Epithelial cell of esophagus (primary cell): ENCODE results near the gene NDUFAF8.

Experiments
- DNase-seq: peaks from one replicate; pipeline ENCODE4 v3.0.0; 2010; ENCODE audit warnings: low read depth
- H3K4me3 ChIP-seq: 2 replicates; pipeline ENCODE4 v1.5.1; 2011; ENCODE audit warnings: mild to moderate bottlenecking, low read length, control low read depth
- TF ChIP-seq, protein P1 (sequence below): IDR thresholded peaks from 2 replicates; pipeline ENCODE4 v1.5.1; 2011; ENCODE audit warnings: low read depth, mild to moderate bottlenecking, low read length, control low read depth, inconsistent platforms; ENCODE audit not compliant: insufficient read depth; ENCODE audit errors: missing control alignments

NDUFAF8 gene

DNA sequence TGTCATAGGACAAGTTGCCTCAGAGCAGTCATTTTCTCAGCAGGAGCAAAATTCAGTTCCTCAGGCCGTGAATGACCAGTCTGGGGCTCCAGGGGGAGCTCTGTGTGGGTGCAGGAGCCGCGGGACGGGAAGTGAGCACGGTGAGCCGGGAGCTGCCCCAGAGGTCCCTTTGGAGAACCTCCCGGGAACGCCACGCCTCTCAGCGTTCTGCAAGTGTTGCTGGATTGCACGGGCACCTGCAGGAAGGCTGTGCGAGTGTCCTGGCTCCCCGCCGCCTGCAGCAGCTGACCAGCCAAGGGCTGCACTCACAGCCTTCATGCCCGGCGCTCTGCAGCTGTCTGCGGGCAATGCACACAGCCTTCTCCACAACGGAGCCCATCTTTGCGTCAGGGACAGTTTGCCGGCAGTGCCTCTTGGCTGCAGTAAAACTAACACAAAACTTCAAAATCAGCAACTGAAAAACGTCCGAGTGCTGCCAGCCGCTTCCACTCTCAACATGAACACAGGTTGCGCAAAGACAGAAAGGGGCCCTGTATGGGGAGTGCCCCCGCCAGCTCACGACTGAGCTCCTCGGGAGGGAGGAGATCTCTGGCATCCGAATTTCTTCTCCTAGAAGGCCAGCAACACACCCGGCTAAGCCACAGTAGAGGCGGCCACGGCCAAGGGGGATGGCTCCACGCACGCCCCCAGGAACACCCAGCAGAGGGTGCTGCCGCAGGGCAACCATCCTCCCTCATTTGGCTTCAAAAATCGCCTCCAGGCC, 16.0 kb downstream of the NDUFAF8 start:
- DNase-seq: peak; percentile 81
- no peak overlapping the region for H3K4me3 ChIP-seq
- TF ChIP-seq, protein P1, sequence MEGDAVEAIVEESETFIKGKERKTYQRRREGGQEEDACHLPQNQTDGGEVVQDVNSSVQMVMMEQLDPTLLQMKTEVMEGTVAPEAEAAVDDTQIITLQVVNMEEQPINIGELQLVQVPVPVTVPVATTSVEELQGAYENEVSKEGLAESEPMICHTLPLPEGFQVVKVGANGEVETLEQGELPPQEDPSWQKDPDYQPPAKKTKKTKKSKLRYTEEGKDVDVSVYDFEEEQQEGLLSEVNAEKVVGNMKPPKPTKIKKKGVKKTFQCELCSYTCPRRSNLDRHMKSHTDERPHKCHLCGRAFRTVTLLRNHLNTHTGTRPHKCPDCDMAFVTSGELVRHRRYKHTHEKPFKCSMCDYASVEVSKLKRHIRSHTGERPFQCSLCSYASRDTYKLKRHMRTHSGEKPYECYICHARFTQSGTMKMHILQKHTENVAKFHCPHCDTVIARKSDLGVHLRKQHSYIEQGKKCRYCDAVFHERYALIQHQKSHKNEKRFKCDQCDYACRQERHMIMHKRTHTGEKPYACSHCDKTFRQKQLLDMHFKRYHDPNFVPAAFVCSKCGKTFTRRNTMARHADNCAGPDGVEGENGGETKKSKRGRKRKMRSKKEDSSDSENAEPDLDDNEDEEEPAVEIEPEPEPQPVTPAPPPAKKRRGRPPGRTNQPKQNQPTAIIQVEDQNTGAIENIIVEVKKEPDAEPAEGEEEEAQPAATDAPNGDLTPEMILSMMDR: peak; percentile 60

DNA sequence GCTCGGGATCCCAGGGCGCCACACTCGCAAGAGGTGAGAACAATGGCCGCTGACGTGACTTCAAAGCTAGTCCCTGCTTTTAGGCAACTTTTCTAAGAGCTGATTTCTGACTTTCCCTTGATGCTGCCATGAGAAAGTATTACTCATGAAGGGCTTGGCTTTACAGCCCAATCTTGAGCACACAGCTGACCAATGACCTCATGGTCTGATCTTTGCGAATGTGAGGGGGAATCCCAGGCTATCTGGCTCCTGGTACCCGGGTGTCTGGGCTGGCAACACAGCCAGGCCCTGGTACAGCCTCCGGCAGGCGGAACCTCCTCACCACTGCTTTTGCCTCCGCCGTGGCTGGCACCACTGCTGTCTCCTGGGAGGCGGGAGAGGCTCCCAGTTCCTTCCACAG, 17.5 kb downstream of the NDUFAF8 start:
- no peak overlapping the region for H3K4me3 ChIP-seq
- TF ChIP-seq, protein P1: no peak
- no peak for DNase-seq

DNA sequence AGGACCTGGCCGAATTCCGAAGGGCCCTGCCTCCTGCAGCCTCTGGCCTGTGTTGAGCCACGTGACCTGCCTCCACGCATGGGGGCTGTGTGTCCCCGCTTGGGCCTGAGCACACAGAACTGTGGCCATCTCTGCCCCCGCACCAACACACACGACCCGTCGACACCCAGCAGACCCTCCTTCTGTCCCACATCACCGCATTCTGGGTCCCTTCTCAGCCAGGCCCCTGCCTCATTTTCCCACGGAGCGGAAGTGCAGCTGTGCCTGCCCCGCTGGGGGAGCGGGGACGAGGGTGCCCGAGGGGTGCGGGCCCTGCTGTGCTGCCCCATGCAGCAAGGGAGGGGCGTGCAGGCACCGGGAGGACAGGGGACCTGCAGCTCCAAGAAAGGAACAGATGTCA, 18.4 kb downstream of the NDUFAF8 start:
- no peak overlapping the region for H3K4me3 ChIP-seq
- TF ChIP-seq, protein P1: no peak
- DNase-seq: no peak

DNA sequence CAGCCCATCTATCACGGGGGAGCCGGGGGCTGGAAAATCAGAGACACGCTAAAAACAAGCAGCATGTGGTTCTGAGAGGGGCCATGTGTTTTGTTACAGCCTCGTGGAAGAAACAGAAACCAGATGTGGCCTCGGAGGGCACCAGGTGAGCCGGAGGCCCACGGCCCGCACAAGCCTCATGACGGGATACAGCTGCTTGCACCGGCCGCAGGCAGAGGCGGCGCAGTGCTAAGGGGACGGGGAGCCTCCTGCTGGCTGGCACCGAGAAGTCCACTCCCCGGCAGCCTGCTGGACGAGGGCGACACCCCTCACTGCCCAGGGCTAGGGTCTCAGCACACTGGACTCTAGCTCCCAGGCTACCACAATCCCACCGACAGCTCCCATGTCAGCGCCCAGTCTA, 19.2 kb downstream of the NDUFAF8 start:
- H3K4me3 ChIP-seq: no peak overlapping the region
- TF ChIP-seq, protein P1: no peak
- DNase-seq: no peak

DNA sequence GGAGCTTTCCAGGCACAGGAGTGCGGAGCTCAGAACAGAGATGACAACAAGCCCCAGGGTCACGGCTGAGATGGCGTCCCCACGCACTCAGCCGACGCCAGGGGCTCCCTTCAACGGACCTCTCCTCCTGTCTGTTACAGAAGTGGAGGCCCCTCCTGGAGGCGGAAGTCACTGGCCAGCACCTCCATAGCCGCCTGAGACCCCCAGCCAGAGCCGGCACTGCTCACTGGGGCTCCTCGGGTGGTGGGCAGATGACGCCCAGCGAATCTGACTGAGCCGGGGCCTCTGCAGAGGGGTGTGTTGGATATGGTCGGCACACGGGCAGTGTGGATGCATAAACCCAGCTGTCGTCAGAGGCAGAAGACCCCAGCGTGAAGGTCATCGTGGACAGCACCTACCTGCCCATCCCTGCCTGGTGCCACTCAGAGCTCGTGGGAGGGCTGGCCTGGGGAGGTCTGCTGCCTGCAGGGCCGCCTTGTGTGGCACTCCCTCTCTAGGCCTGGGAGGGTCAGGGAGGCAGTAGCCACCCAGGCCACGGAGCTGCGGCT, 20.0 kb downstream of the NDUFAF8 start:
- no peak overlapping the region for H3K4me3 ChIP-seq
- DNase-seq: no peak
- TF ChIP-seq, protein P1: no peak

DNA sequence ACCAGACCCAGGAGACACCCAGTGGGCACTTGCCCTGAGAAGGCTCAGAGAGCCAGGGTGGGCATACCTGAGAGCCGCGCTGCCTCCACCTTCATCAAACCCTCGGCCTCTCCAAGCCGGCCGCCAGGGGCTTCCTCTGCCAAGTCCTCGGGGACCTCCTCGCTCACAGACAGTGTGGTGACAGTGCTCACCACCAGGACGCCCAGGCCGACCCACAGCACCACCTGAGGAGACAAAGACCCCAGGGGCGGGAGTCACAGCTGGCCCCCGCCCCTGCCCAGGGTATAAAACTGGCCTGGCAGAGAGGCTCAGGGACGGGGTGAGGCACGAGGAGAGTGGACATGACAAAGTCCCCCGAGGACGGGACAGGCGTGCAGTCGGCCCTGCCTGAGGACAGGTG, 21.1 kb downstream of the NDUFAF8 start:
- H3K4me3 ChIP-seq: no peak overlapping the region
- DNase-seq: no peak
- TF ChIP-seq, protein P1: no peak

DNA sequence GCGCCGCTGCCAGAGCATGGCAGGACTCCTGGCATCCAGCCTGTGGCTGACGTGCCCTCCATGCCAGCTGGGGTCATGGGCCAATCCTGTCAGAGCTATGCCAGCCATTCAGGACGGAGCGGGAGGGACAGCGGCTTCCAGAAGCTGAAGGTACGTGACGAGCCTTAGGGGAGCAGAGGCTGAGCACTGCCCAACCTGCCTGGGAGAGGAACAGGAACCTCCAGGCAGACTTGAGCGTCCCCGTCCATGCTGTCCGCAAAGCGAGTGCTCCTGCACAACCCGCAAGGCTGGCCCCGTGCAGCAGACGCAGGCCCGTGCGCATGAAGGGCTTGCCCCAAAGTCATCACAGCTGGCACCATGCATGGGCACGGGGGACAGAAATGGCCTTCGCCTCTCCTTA, 21.5 kb downstream of the NDUFAF8 start:
- H3K4me3 ChIP-seq: no peak overlapping the region
- TF ChIP-seq, protein P1: no peak
- no peak for DNase-seq
